Choroid plexus epithelial cell (primary cell): Measurements from ENCODE around the gene CHERP.
"Not testable (repeated sequence)": the region's sequence is repeated elsewhere in the genome, so short reads cannot be mapped to it uniquely, and the experiment has no call there.

ENCODE experiments used
- DNase-seq: peaks from one replicate; pipeline ENCODE4 v3.0.0-alpha.2; 2010; ENCODE audit warnings: low read depth
- H3K4me3 ChIP-seq: 2 replicates; pipeline ENCODE4 v1.5.1; 2011; ENCODE audit warnings: low read depth, mild to moderate bottlenecking, control low read depth, low read length, moderate library complexity
- TF ChIP-seq, protein P1 (sequence below): conservative IDR thresholded peaks from 2 replicates; pipeline ENCODE4 v1.5.1; 2011; ENCODE audit warnings: low read depth, mild to moderate bottlenecking, control low read depth, inconsistent platforms, low read length, moderate library complexity

CHERP gene

DNA sequence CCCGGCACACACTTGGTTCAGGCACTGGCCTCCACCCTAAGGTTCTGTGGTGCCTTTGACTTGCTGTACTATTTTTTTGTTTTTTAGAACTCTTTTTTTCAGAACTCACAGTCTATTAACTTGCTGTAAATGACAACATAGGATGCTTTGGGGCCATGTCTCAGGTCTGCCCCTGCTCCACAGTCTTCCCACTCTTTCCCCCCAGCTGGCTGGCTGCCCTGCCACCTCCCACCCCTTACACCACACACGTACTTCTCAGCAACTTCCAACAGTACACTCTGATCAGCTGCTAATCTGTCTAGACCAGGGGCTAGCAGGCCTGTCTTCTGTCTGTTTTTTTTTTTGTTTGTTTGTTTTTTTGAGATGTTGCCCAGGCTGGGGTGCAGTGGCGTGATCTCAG is 38.0 kb downstream of the CHERP start:
- no peak for DNase-seq
- H3K4me3 ChIP-seq = no peak overlapping the region
- TF ChIP-seq, protein P1, sequence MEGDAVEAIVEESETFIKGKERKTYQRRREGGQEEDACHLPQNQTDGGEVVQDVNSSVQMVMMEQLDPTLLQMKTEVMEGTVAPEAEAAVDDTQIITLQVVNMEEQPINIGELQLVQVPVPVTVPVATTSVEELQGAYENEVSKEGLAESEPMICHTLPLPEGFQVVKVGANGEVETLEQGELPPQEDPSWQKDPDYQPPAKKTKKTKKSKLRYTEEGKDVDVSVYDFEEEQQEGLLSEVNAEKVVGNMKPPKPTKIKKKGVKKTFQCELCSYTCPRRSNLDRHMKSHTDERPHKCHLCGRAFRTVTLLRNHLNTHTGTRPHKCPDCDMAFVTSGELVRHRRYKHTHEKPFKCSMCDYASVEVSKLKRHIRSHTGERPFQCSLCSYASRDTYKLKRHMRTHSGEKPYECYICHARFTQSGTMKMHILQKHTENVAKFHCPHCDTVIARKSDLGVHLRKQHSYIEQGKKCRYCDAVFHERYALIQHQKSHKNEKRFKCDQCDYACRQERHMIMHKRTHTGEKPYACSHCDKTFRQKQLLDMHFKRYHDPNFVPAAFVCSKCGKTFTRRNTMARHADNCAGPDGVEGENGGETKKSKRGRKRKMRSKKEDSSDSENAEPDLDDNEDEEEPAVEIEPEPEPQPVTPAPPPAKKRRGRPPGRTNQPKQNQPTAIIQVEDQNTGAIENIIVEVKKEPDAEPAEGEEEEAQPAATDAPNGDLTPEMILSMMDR = no peak

DNA sequence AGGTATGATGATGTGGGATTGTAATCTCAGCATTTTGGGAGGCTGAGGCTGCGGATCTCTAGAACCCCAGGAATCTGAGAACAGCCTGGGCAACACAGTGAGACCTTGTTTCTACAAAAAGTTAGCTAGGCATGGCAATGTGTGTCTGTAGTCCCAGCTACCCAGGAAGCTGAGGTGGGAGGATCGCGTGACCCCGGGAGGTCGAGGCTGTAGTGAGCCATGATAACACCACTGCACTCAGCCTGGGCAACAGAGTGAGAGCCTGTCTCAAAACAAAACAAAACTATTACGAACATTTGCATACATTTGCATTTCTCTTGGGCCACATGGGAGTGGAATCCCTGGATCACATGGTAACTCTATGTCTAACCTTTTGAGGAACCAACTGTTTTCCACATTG is 44.4 kb downstream of the CHERP start:
- TF ChIP-seq, protein P1 = no peak
- no peak overlapping the region for H3K4me3 ChIP-seq
- DNase-seq = no peak

DNA sequence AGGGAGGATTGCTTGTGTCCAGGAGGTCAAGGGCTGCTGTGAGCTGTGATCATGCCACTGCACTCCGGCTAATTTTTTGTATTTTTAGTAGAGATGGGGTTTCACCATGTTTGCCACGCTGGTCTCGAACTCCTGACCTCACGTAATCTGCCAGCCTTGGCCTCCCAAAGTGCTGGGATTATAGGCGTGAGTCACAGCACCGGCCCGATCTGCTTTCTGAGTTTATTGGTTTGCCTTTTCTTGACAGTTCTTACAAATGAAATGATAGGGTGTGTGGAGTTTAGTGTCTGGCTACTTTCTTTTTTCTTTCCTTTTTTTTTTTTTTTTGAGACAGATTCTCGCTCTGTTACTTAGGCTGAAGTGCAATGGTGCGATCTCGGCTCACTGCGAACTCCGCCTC is 45.2 kb downstream of the CHERP start:
- TF ChIP-seq, protein P1 = no peak
- H3K4me3 ChIP-seq = peak overlapping the region; percentile 90
- DNase-seq = no peak

DNA sequence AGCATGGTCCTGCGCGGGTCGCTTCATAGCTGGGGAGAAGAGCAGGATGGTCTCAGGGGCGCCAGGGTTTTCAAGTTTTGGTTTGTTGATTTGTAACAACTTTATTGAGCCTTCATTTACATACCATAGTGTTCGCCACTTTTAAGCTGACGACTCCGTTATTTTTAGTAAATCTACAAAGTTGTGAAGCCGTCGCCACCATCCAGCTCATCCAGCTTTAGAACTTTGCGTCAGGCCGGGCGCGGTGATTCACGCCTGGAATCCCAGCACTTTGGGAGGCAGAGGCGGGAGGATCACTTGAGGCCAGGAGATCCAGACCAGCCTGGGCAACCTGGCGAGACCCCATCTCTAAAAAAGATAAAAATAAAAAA is 45.6 kb downstream of the CHERP start:
- TF ChIP-seq, protein P1 = no peak
- peak; percentile 47 for DNase-seq
- H3K4me3 ChIP-seq = peak overlapping the region; percentile 90

DNA sequence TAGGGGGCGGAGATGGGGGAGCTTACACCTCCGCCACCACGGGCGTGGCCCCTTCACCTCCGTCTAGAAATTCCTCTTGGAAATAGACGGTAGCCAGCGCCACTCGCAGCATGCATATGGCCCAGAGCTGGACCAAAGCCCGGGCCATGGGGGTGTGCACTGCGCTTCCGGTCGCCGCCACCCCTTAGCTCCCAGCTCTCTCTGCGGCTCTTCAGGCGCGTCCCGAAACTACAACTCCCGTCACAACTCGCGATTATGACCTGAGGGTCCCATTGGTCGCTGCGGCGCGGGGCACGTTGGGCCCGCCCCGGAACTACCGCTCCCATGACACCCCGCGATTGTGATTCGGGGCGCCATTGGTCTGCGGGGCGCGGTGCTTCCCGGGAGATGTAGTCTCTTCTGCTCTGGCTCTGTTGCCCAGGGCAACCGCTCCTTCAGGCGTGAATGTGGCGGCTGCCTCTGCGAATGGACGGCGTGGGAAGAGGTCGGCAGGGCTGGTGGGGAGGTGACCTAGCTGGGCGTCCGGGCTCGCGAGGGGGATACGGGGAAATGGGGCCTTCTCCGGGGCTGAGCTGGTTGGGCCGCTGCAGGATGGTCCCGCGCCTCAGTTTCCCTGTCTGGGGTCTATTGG is 46.1 kb downstream of the CHERP start, which contains the start of the genes C19orf44 and CALR3:
C19orf44 (plus strand) TSS at position 413 of the 631 bp plus-strand sequence. CDS start 4,399 bp downstream, outside the sequence.
CALR3 (minus strand) TSS at position 186 of the 631 bp plus-strand sequence; CDS start at position 148, 38 bp downstream.
- peak; percentile 99 for DNase-seq
- TF ChIP-seq, protein P1 = peak; percentile 9
- peak within 1 kb of the TSS; percentile 90 for H3K4me3 ChIP-seq

DNA sequence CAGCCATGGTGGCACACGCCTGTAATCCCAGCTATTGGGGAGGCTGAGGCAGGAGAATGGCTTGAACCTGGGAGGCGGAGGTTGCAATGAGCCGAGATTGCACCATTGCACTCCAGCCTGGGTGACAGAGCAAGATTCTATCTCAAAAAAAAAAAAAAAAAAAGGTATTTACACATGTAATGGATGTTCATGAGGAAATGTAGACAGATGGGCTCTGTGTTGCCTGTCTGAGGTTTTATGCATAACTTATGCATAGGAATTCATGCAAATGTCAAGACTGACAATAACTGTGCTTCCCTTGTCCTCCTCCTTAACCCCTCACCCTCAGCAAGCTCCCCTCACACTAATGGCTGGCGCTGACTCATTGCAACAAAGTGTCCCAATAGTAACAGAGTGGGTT is 55.8 kb downstream of the CHERP start:
- H3K4me3 ChIP-seq = not testable (repeated sequence)
- DNase-seq = peak; percentile 18

DNA sequence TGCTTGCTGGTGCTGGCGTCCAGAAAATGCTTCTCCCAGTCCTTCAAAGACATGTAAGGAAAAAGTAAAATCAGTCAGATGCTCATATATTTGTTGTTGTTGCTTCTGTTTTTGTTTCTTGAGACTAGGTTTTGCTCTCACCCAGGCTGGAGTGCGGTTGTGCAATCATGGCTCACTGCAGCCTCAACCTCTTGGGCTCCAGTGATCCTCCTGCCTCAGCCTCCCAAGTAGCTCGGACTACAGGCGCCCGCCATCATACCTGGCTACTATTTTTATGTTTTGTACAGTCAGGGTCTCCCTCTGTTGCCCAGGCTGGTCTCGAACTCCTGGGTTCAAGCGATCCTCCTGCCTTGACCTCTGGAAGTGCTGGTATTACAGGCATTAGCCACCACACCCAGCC is 59.5 kb downstream of the CHERP start:
- TF ChIP-seq, protein P1 = no peak
- no peak for DNase-seq

More for the DNA sequence above, 59.5 kb downstream of the CHERP start:
- H3K4me3 ChIP-seq = no peak overlapping the region
